Duodenal mucosa (tissue), 2 donors: ENCODE data around the gene CDH12.
"Not testable (repeated sequence)": the region's sequence is repeated elsewhere in the genome, so short reads cannot be mapped to it uniquely, and the experiment has no call there.

Experiments used
- H3K27ac ChIP-seq: one replicate; pipeline ENCODE4 v1.7.0; 2013; ENCODE audit warnings: low read depth, low read length
- H3K27me3 ChIP-seq, 2 donors: one replicate each; pipeline ENCODE4 v1.7.0; 2013; ENCODE audit warnings: low read length in 2 of 2, control low read depth in 1 of 2; ENCODE audit not compliant: insufficient read depth in 2 of 2, control insufficient read depth in 1 of 2
- H3K36me3 ChIP-seq, 2 donors: one replicate each; pipeline ENCODE4 v1.7.0; 2013; ENCODE audit warnings: low read length in 2 of 2, control low read depth in 1 of 2; ENCODE audit not compliant: insufficient read depth in 2 of 2, control insufficient read depth in 1 of 2
- H3K4me1 ChIP-seq, 2 donors: one replicate each; pipeline ENCODE4 v1.7.0; 2013; ENCODE audit warnings: low read length in 2 of 2, control low read depth in 1 of 2; ENCODE audit not compliant: insufficient read depth in 2 of 2, control insufficient read depth in 1 of 2
- H3K4me3 ChIP-seq, 2 donors: one replicate each; pipeline ENCODE4 v1.7.0; 2013; ENCODE audit warnings: low read length in 2 of 2, low read depth in 1 of 2
- H3K9ac ChIP-seq, 2 donors: one replicate each; pipeline ENCODE4 v1.7.0; 2013; ENCODE audit warnings: low read length in 2 of 2, low read depth in 1 of 2
- H3K9me3 ChIP-seq, 2 donors: one replicate each; pipeline ENCODE4 v1.7.0; 2013; ENCODE audit warnings: low read length in 2 of 2, control low read depth in 1 of 2; ENCODE audit not compliant: control insufficient read depth in 1 of 2

Gene CDH12

DNA sequence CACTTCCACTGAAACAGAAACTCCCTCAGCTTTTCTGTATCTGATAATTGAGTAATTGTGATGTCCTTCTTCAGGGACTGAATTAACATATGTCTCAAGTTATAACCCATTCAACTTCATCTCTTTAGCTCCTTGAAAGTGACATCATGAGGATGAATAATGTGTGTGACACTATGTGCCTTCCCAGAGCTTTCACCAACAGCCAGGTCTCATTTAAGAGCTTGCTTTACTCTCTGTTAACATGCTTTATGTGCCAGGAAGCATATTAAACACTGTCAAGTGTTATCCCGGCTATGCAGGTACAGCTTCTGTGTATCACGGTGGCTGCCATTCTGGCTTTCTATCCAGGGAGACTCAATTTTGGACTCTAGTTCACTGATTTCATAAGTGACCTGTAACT lies 799.9 kb downstream of the CDH12 start:
- Histone ChIP-seq H3K4me1 (no peaks in the 10 kb centered on the region), H3K27ac (no peak overlapping the region), H3K9ac (no peak overlapping the region), H3K9me3 (peaks cover 3% of the 10 kb centered on the region in 2 donors), H3K27me3 (no peaks in the 10 kb centered on the region), H3K36me3 (no peaks in the 10 kb centered on the region), H3K4me3 (no peak overlapping the region)

DNA sequence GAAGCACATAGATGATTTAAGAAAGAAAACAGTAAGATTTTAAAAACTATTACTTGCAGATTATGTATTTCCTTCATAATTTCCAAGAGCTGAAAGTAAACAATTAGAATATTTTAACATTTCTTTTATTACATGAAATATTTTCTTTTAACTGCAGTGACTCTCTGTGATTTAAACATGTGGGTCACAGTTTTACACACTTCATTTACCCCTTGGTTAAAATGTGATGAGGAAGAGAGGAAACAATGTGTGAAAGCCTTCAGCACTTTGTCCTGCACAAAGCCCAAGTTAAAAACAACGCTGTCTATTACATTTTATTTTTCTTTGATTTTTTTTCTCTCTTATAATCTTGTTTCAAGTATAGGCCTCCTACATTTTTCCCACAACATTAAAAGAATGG lies 801.3 kb downstream of the CDH12 start:
- Histone ChIP-seq H3K36me3 (no peaks in the 10 kb centered on the region), H3K4me3 (no peak overlapping the region), H3K9me3 (peaks cover 0 to 2% of the 10 kb centered on the region in 2 donors), H3K27me3 (no peaks in the 10 kb centered on the region), H3K9ac (no peak overlapping the region), H3K27ac (no peak overlapping the region), H3K4me1 (no peaks in the 10 kb centered on the region)

DNA sequence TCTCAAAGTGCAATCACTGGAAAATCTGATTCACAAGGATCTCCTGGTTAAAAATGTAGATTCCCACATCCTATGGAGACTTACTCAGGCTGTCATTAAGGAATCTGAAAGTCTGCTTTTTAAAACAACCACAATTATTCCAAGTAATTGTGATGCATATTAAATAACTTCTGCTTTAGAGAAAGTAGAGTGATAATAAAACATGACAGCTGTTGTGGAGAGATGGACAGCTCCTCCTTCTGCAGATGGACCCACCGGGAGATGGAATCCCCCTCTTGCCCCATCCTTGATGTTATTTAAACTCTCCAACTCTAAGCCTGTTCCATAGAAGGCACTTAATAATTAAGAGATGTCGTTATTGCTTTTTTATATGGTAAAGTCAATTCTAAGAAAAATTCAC lies 802.2 kb downstream of the CDH12 start:
- Histone ChIP-seq H3K4me1 (no peaks in the 10 kb centered on the region), H3K9ac (no peak overlapping the region), H3K27ac (no peak overlapping the region), H3K27me3 (no peaks in the 10 kb centered on the region), H3K9me3 (no peaks in the 10 kb centered on the region), H3K36me3 (no peaks in the 10 kb centered on the region), H3K4me3 (no peak overlapping the region)

DNA sequence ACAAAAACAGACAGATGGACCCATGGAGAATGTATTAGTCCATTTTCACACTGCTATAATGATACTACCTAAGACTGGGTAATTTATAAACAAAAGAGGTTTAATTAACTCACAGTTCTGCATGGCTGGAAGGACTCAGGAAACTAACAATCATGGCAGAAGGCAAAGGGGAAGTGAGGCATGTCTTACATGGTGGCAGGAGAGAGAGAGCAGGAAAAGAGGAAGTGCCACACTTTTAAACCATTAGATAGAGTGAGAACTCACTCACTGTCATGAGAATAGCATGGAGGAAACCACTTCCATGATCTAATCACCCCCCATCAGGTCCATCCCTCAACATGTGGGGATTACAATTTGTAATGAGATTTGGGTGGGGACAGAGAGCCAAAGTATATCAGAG lies 808.9 kb downstream of the CDH12 start:
- no peak overlapping the region for H3K4me3 ChIP-seq
- H3K36me3 ChIP-seq = no peaks in the 10 kb centered on the region
- H3K9me3 ChIP-seq = peaks cover 0 to 3% of the 10 kb centered on the region in 2 donors
- no peak overlapping the region for H3K27ac ChIP-seq
- H3K27me3 ChIP-seq = no peaks in the 10 kb centered on the region
- H3K4me1 ChIP-seq = no peaks in the 10 kb centered on the region
- no peak overlapping the region for H3K9ac ChIP-seq

DNA sequence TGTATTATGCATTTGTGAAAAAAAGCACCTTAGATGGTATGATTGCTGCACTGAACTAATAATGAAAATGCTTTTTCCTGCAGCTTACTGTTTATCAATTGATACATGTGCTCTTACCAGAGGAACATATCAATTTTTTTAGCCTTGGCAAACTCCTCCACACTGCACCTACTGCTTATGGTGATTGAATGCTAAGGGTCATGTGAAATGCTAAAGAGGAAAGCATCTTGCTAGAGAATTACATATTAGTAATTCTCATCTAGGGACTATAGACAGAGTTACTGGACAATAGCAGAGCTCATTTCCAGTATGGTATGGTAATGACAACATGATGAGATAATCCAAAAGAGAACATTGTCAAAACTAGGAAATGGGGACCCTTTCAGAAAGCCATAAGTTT lies 817.1 kb downstream of the CDH12 start:
- Histone ChIP-seq H3K27me3 (no peaks in the 10 kb centered on the region), H3K9ac (no peak overlapping the region), H3K9me3 (peaks cover 4 to 6% of the 10 kb centered on the region in 2 donors), H3K36me3 (no peaks in the 10 kb centered on the region), H3K4me1 (no peaks in the 10 kb centered on the region), H3K4me3 (no peak overlapping the region), H3K27ac (no peak overlapping the region)

DNA sequence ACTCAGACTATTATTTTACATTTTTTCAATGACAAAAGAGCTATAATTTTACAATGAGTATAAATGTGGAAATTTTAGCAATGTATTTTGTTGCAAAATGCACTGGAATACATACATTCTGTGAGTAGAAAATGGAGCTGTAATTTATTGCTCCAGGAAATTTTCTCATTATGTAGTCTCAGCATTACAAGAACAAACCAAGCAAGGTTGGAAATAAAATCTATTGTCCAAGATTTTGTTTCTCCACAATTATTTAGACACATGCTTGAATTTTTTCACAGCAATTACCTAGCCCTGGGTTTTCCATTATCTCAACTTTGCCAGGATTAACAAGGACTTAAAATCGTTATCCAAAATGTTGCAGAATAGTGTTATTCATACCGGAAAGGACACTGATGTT lies 820.1 kb downstream of the CDH12 start:
- H3K9ac ChIP-seq = no peak overlapping the region
- no peaks in the 10 kb centered on the region for H3K36me3 ChIP-seq
- H3K27ac ChIP-seq = no peak overlapping the region
- H3K4me1 ChIP-seq = no peaks in the 10 kb centered on the region
- no peaks in the 10 kb centered on the region for H3K27me3 ChIP-seq
- no peaks in the 10 kb centered on the region for H3K9me3 ChIP-seq
- H3K4me3 ChIP-seq = no peak overlapping the region

DNA sequence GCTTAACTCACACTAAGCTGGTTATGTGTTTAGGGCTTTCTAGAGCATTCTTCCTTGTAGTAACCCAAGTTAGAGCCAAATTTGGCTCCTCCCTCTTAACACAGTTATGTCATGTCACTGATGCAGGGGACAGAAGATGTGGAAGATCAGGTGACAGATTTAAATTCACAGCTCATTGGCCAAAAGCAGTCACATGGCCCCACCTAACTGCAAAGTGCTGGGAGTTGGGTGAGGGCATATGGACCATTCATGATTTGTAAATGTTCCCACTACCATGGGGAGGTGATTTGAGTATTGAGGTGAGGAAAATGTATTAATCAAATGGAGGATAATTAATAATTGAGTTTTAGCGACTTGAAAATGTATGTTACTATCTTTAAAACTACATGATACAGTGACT lies 829.4 kb downstream of the CDH12 start:
- H3K36me3 ChIP-seq = no peaks in the 10 kb centered on the region
- H3K9ac ChIP-seq = no peak overlapping the region
- H3K9me3 ChIP-seq = peaks cover 5 to 9% of the 10 kb centered on the region in 2 donors
- no peak overlapping the region for H3K4me3 ChIP-seq
- H3K27me3 ChIP-seq = no peaks in the 10 kb centered on the region
- H3K27ac ChIP-seq = no peak overlapping the region
- no peaks in the 10 kb centered on the region for H3K4me1 ChIP-seq

DNA sequence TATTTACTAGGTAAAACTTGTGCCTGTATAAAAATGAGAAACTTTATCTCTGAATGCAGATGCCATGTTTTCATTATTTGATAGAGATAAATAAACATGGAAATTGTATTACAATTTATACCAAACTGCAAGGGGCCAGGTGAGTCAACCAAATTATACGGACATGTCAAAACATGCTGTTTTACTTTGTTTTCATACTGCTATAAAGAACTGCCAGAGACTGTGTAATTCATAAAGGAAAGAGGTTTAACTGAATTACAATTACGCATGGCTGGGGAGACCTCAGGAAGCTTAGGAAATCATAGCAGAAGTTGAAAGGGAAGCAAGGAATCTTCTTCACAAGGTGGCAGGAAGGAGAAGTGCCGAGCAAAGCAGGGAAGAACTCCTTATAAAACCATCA lies 840.3 kb downstream of the CDH12 start:
- not testable (repeated sequence) for H3K27me3 ChIP-seq, H3K9ac ChIP-seq, H3K4me3 ChIP-seq, H3K27ac ChIP-seq, H3K4me1 ChIP-seq, H3K9me3 ChIP-seq, H3K36me3 ChIP-seq

DNA sequence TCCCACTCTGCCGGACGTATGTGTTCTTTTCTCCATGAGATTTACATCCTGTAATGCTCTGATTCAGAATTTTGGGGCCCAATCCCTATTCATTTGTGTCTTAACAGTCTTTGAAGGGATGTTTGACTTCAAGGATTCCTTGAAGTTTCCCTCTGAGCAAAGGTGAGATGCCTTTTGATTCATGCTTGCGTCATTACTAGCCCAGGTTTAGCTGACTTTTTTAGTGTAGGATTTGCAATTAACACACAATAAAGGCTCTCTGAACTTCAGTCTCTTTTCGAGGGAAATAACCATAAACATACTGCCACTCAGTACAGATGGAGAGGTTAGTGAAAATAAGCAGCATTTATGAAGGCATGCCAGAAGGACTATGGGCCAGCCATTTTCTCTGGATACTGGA lies 842.3 kb downstream of the CDH12 start:
- H3K4me3 ChIP-seq, H3K36me3 ChIP-seq, H3K9ac ChIP-seq, H3K4me1 ChIP-seq, H3K27me3 ChIP-seq, H3K27ac ChIP-seq, H3K9me3 ChIP-seq: not testable (repeated sequence)

DNA sequence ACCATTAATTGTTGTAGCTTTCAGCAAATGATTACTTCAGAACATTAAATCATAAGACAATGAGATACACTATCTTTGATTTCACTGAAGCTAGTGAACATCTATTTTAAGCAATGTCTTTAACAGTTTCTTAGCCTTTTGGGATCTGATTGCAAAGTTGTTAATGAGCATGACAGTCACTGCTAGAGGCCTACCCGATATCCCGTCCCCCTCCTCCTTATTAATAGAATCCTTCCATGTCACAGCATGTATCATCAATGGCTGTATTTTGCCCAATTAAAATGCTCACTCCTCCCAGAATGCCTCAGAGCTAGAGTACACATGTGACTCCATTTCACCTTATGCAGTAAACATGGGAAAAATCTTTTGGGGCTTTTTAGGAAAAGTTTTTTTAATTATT lies 852.0 kb downstream of the CDH12 start:
- not testable (repeated sequence) for H3K9ac ChIP-seq, H3K27me3 ChIP-seq, H3K27ac ChIP-seq, H3K4me1 ChIP-seq, H3K4me3 ChIP-seq, H3K36me3 ChIP-seq, H3K9me3 ChIP-seq

DNA sequence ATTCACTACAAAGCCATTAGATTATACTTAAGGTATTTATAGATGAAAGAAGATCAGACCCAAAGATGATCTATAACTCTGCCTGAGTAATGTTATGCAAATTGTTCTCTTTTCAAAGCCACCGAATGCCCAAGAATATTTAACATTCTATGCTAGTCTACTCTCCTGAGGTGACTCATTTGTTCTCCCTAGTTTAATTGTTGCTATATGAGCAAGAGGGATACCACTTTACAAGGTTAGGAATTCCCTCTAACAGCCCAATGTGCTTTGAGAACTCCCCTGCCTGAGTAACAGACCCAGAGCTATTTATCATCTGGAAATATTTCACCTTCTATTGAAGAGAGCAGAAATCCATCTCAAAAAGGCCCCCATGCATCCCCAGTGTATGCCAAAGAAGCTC lies 867.3 kb downstream of the CDH12 start:
- H3K36me3 ChIP-seq, H3K27ac ChIP-seq, H3K4me3 ChIP-seq, H3K4me1 ChIP-seq, H3K9ac ChIP-seq, H3K27me3 ChIP-seq, H3K9me3 ChIP-seq: not testable (repeated sequence)
